Fibroblast of peridontal ligament (primary cell): ENCODE measurements around the gene RBBP8NL.

Source experiments
- DNase-seq: peaks from one replicate; pipeline ENCODE4 v3.0.0-alpha.2; 2010; ENCODE audit errors: extremely low read depth

Gene RBBP8NL

DNA sequence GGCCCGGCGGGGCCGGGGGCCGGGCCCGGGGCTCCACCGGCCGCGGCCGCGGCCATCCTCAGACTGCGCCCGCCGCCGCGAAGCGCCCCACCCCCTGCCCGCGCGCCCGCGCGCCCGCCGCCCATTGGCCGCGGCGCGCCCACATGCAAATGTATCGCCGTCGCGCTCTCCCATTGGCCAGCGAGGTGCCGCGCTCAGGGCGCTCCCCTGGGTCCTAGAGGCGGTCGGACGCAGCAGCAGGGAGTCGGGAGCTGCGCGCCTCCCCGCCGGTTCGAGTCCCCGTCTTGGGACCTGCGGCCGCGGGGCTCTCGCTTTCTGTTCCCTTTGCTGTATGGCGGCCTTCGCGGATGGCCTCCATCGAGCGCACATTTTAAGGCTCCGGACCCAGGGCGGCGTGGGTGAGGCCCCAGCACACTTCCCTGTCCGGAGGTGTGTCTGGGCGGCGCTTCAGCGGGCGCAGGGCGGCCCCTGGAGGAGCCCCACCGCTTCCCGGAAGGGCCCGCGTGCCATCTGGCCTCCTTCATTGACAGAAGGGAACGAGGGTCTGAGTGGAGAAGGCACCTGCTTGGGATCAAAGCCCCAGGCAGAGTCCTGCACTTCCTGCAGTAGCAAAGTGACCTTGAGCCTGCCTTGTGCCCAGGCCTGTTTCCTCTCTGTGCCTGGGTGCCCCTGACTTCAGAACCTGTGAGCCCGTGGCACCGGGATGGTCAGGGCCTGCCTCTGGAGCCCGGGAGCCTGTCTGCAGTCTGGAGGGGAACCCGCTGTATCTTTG lies 19.9 kb downstream of the RBBP8NL start, which contains the start of gene CABLES2:
Gene CABLES2, minus strand, starts transcription at position 65 of the 772 bp plus-strand sequence. Its CDS starts 9 bp downstream, at position 56.
- peak; percentile 88 for DNase-seq

GRCh38 chr20:62406635-62407176 lies 20.6 kb downstream of the RBBP8NL start:
- DNase-seq: no peak

DNA sequence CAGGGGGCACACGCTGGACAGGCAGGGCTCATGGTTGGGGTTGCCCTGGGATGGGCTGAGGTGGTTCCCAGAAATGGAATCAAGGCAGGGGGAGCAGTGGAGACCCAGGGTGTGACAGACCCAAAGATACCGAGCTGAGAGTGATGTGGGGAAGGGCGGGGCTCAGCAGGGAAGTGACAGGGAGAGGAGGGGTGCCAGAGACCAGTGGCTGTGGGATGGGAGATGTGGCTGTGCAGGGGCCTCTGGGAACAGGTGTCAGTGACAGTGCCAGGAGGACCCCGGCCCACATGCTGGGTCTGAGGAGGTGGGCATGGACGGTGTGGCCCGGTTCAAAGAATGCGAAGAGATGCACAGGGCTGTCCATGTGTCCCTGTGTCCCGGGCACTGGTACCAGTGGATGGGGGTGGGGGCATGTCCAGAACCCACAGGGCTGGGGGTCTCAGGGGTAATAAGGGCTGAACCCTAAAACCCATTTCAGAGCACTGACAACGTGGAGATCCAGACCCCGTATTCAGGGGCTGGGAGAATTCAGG lies 21.3 kb downstream of the RBBP8NL start:
- no peak for DNase-seq

DNA sequence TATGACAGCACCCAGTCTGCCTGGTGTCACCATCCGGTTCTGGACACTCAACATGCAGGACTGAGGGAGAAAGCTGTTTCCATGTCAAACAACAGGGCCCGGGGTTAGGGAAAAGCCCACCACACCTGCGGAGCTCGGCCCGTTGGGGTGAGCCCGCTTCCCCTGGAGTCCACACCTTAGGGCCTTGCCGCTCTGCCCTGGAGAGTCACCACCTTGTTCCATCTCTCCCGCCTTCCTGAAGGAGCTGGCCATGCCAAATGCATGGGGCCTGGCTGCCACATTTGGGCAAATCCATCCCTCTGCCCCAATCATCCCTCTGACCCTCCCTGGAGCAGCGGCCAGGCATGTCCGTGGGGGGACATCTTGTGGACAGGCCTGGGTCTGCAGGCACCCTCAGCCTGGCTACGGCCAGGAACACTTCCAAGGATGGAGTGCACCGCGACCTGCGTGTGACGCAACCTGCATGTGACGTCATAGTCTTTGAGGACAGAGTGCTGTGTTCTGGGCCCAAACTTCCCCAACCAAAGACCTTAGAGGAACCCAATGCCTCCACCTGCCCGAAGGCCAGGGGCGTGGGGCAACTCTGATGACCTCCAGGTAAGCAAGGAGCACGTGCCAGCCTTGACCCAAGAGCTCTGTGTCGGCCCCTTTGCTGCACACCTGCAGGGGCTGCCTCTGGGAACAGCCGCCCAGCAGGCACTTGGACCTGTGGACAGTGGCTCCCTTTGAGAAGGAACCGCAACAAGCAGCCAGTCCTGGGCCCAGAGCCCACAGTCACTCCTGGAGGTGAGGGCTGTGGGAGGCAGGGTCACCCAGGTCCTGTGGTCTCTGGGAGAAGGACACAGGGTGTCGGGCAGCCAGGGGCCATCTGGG lies 22.0 kb downstream of the RBBP8NL start:
- peak; percentile 52 for DNase-seq

DNA sequence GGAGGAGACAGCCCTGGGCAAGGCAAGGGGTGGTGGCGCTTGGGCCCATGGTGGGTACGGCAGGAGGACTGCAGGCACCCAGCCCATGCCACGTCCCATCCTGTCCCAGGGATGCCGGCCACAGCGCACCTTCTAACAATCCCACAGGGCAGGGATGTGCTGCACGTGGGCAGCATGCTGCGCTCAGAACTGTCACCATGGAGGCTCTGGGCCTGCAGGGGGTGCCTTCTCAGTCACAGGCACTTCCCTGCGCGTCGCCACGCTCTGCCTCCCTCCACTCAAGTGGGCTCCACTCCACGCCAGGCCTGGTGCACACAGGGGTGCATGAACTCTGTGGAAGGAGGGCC lies 22.6 kb downstream of the RBBP8NL start:
- DNase-seq: no peak

DNA sequence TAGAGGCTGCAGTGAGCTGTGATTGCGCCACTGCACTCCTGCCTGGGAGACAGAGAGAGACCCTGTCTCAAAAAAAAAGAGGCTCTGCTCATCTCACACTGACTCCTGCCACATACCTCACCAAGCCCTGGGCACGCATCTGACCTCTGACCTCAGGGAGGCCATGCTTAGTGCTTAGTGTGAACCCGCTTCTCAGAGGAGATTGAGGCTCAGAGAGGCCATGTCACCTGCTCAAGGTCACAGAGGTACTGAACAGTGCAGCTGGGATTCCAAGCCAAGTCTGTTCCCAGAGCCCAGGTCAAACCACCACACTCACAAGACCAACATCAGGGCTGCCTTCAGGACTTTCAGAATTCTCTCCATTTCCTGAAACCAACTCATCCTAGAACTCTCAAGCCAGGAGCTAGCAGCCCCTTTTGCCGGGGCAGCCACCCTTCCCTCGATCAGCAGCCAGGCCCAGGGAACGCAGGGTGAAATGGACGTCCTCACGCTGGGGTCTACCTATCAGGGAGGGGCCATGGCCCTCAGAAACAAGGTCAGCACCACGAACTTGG lies 23.1 kb downstream of the RBBP8NL start:
- no peak for DNase-seq

DNA sequence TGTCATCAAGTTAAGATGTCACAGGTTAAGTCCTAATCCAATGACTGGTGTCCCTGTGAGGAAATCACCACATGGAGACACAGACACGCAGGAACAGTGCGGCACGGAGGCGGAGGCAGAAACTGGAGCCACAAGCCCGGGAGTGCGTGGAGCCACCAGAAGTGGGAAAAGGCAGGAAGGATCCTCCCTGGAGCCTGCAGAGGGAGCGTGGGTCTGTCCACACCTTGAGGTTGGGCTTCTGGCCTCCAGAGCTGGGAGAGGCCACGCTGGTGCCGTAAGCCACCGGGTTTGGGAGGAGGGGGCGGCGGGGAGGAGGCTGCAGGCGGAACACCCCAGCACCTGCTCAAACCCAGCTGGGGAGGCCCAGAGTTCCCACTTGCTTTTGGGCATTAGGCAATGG lies 24.0 kb downstream of the RBBP8NL start:
- DNase-seq: no peak

DNA sequence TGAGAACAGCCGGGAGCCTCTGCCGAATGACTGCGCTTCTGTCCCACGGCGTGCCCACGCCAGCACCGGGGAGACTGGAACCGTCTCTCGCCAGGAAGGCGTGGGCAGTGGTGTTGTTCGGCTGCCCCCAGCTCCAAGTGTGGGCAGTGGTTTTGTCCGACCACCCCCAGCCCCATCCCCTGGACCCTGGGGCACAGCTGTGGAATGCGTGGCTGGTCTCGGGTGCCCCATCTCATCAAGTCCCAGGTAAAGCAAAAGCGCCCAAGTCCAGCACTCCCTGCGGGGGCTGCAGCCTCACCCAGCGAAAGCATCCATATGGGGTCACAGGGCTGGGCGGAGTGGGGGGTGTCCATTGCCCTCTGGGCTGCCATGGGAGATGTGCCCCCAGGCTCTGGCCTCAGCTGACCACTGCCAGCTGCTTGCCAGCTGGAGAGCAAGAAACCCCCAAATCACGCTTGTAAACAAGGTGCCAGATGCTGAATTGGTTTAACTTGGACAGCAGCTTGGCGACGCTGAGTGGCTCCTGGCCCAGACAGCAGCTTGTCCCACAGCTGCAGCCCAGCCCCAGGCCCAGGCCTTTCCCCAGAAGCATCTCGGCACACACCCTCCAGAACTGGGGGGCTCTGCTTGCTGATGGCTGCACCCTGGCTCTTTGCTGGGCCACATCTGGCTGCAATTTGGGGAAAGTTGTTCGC lies 24.7 kb downstream of the RBBP8NL start:
- DNase-seq: no peak

- DNase-seq: no peak
Measured at GRCh38 chr20:62401331-62401779, 26.0 kb downstream of the RBBP8NL start.

- no peak for DNase-seq
Measured at GRCh38 chr20:62400541-62400940, 26.8 kb downstream of the RBBP8NL start.

DNA sequence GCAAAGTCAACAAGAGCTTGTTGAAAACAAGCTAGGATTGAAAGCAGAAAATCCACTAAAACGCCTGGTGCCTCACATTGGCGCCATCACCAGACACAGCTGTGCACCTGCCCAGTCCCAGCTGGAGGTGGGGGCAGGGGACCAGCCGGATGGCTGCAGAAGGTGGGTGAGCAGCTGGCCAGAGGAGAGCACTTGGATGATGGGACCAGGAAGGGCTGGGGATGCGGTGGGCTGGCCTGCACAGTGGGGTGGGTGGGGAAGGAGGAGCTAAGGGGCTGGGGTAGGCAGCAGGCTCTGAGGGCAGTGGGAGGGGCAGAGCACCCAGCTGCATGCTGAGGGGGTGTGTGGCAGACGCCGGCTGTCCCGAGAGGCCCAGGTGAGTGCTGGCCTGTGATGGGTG lies 27.3 kb downstream of the RBBP8NL start:
- DNase-seq: no peak

DNA sequence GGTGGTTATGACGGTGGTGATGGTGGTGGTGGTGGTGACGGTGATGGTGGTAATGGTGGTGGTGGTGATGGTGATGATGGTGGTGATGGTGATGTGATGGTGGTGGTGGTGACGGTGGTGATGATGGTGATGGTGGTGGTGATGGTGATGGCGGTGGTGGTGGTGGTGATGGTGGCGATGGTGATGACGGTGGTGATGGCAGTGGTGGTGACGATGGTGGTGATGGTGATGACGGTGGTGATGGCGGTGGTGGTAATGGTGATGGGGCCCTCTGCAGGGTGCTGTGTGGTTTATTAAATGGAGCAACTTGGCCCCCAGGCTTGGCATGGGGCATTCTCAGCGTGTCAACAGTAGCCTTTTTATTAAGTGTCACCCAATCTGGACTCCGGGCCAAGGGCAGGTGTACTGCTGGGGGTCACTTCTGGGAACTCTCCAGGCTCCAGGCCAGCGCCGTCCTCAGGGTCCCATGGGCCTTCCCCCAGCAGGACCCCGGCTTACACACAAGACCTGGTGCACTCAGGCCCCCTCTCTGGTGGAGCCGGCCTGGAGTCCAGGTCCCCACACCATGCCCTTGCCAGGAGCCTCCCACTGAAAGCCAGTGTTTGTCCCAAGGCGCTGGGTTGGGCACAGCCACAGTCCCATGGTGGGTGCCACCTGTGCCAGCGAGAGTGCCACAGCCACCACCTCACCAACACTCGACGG lies 29.1 kb downstream of the RBBP8NL start:
- DNase-seq: no peak

DNA sequence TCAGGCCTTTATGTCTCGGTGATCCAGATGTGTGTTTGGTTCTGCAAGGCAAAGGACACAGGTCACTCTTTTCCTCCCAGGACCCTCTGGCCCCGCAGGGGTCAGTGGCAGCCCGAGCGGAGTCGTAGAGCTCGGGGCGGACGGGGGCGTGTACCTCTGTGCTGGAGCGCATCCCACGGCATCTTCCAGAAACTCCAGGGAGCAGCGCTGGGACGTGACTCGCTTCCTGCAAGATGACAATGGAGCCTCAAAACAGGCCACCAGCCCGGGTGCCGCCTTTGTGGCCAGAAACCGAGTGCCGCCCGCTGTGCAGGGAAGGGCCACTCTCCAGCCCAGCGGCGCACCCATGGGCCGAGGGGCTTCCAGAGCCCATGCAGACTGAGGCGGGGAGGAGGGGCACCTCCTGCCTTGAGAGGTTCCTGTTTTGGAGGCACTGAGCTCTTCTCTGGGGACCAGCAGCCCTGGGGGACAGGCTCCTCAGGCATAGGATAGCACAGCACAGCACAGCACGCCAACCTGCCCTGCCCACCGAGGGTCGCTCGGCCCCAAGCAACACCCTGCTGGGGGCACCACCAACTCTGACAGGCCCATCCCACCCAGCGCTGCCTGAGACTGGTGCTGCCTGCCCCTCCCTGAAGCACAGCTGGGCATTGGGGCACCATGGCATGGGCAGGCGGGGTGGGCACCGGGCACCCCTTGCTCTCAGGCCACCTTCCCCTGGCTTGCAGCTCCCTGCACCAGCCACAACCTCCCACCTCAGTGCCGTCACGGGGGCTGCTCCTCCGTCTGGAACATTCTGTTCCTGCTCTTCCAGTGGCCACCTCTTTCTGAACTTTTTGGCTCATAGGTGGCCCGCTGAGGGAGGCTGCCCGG lies 30.7 kb downstream of the RBBP8NL start:
- DNase-seq: no peak

- no peak for DNase-seq
Measured at GRCh38 chr20:62395311-62396242, 31.8 kb downstream of the RBBP8NL start.

GRCh38 chr20:62394248-62395245 lies 32.8 kb downstream of the RBBP8NL start:
- DNase-seq: no peak

DNA sequence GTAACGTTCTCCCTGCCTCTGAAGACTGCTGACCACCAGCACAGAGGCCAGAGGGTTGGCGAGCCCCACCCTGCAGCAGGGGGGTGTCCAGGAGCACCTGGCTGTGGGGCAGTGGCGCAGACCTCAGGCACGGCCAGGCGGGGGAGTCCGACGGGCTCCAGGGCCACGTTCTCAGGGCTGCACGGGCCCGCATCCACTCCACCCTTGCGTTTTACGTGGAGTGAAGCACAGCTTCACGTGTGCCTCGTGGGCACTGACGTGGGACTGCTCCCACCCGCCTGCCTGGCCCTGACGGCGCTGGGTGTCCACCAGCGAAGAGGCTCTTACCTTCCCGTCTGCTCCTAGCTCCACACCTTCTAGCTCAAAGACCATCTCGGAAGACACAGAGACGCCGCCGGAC lies 33.5 kb downstream of the RBBP8NL start:
- no peak for DNase-seq

- no peak for DNase-seq
Measured at GRCh38 chr20:62393335-62393665, 34.0 kb downstream of the RBBP8NL start.
